ENCODE results near the gene PPP1R36.
"Not testable (repeated sequence)": the region's sequence is repeated elsewhere in the genome, so short reads cannot be mapped to it uniquely, and the experiment has no call there.

The PPP1R36 gene

DNA sequence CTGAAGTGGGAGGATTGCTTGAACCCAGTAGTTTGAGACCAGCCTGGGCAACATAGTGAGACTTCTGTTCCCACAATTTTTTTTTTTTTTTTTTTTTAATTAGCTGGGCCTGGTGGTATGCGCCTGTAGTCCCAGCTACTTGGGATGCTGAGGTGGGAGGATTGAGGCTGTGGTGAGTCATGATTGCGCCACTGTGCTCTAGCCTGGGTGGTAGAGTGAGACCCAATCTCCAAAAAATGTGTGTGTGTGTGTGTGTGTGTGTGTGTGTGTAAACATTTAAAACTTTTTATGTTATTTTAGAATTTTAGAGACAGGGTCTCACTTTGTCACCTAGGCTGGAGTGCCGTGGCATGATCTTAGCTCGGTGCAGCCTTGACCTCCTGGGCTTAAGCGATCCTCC lies 6.8 kb downstream of the PPP1R36 start:
- ChIA-PET CTCF (no interaction called here), POLR2A (no interaction called here)
- DNase-seq (ENCODE audit: extremely low spot score), result no peak
- TF ChIP-seq L3MBTL2 (conservative IDR thresholded peaks at IDR 0.05), result no peak
- no peak for TF ChIP-seq SUZ12 (IDR thresholded peaks at IDR 0.05)
- TF ChIP-seq LEF1 (IDR thresholded peaks at IDR 0.05; ENCODE audit: borderline replicate concordance), result no peak
- TF ChIP-seq NFRKB (IDR thresholded peaks at IDR 0.05), result no peak
- TF ChIP-seq FOXM1 (IDR thresholded peaks at IDR 0.05; ENCODE audit: borderline replicate concordance), result no peak
- TF ChIP-seq BHLHE40 (IDR thresholded peaks at IDR 0.05; ENCODE audit: borderline replicate concordance), result no peak
- TF ChIP-seq ELF4 (IDR thresholded peaks at IDR 0.05), result no peak

DNA sequence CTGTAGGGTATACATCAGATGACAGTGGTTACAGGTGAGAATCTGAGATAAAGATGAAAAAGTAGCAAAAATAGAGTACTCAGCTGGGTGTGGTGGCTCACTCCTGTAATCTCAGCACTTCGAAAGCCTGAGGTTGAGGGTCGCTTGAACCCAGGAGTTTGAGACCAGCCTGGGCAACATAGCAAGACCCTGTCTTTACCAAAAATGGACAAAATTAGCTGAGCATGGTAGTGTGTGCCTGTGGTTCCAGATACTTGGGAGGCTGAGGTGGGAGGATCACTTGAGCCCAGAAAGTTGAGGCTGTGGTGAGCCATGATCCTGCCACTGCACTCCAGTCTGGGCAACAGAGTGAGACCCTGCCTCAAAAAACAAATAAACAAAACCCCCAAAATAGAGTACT lies 8.5 kb downstream of the PPP1R36 start:
- DNase-seq (ENCODE audit: extremely low spot score); CTCF ChIA-PET; POLR2A ChIA-PET: not testable (repeated sequence)

DNA sequence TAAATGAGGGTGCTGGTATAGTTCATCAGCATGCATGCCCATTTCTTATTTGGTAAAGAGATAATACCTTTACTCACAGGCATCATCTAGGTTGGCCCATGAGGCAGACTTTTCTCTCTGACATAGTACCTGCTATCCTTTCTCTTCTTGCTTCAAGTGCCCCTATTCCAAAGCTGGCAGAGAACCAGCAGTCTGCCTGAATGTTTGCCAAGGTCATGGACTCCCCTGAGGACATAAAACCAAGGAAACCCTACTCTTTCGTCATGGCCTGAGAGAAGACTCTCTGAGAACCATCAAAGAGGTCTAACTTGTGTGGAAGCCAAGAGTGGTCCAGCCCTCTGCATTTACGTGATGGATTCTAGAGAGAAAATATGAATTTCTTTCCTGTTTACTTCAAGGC lies 11.9 kb downstream of the PPP1R36 start:
- TF ChIP-seq TARDBP (IDR thresholded peaks at IDR 0.05), result no peak
- TF ChIP-seq L3MBTL2 (conservative IDR thresholded peaks at IDR 0.05), result no peak
- TF ChIP-seq CTBP1 (IDR thresholded peaks at IDR 0.05; ENCODE audit: borderline replicate concordance), result no peak
- TF ChIP-seq FOXK2 (IDR thresholded peaks at IDR 0.05), result no peak
- TF ChIP-seq FOXM1 (IDR thresholded peaks at IDR 0.05; ENCODE audit: borderline replicate concordance), result no peak
- TF ChIP-seq, protein P1, sequence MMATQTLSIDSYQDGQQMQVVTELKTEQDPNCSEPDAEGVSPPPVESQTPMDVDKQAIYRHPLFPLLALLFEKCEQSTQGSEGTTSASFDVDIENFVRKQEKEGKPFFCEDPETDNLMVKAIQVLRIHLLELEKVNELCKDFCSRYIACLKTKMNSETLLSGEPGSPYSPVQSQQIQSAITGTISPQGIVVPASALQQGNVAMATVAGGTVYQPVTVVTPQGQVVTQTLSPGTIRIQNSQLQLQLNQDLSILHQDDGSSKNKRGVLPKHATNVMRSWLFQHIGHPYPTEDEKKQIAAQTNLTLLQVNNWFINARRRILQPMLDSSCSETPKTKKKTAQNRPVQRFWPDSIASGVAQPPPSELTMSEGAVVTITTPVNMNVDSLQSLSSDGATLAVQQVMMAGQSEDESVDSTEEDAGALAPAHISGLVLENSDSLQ (IDR thresholded peaks at IDR 0.05), result no peak
- no peak for TF ChIP-seq HDGF (IDR thresholded peaks at IDR 0.05; ENCODE audit: borderline replicate concordance)
- TF ChIP-seq BHLHE40 (IDR thresholded peaks at IDR 0.05; ENCODE audit: borderline replicate concordance), result no peak
- no peak for TF ChIP-seq NFRKB (IDR thresholded peaks at IDR 0.05)
- no peak for TF ChIP-seq ARNT (IDR thresholded peaks at IDR 0.05)
- no peak for TF ChIP-seq FOXA1 (IDR thresholded peaks at IDR 0.05)
- TF ChIP-seq SUZ12 (IDR thresholded peaks at IDR 0.05), result no peak
- TF ChIP-seq ZNF384 (IDR thresholded peaks at IDR 0.05), result no peak
- TF ChIP-seq SP1 (IDR thresholded peaks at IDR 0.05), result no peak
- TF ChIP-seq LEF1 (IDR thresholded peaks at IDR 0.05; ENCODE audit: borderline replicate concordance), result no peak
- TF ChIP-seq ELF4 (IDR thresholded peaks at IDR 0.05), result no peak

DNA sequence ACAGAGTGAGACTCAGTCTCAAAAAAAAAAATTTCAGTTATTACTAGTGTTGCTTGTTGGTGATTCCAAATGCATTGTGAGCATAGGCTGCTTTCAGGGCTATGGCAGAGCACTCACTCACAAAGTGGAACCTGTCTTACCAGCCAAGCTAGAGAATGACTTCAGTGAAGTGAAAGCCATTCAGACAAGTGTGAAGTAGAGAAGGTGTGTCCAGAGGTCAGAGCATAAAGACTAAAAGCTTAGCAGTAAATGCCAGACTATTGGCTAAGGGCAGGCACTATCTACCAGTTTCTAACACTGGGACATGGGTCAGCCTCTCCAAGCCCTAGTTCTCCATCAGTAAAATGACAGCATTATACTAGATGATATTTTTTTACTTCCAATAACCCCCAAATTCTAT lies 12.7 kb downstream of the PPP1R36 start:
- ChIA-PET CTCF (no interaction called here), POLR2A (interaction anchor here (0.6 kb wide), 1 partner anchor 19 kb away, joined by 3 read pairs; no protein-coding TSS in a partner anchor)
- TF ChIP-seq LEF1 (IDR thresholded peaks at IDR 0.05; ENCODE audit: borderline replicate concordance), result no peak
- DNase-seq (ENCODE audit: extremely low spot score), result no peak

More for the DNA sequence above, 11.9 kb downstream of the PPP1R36 start:
- DNase-seq (ENCODE audit: extremely low spot score), result no peak
- ChIA-PET CTCF (no interaction called here), POLR2A (no interaction called here)

DNA sequence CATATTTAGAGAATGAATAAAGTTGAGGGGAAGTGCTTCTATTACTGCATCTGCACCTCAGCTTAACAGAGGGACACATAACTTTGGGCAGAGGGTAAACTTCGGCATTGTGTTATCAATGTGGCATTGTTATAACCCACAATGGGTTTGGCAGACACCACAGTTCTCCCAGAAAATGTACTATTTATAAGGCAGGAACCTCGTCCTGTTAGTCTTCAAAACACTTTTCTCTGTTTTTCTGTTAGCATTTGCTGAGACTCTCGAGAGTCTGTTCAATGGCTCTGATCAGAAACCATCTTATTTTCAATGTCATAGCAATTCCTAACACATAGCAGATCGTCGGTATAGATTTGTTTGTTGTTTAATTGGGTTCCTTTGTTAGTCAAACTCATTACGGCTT lies 13.9 kb downstream of the PPP1R36 start:
- ChIA-PET POLR2A (no interaction called here), CTCF (interaction anchor here (0.6 kb wide), 1 partner anchor 53 kb away, joined by 3 read pairs; no protein-coding TSS in a partner anchor)
- no peak for DNase-seq (ENCODE audit: extremely low spot score)
- TF ChIP-seq SUZ12 (IDR thresholded peaks at IDR 0.05) (no peak), ARNT (IDR thresholded peaks at IDR 0.05) (no peak), FOXK2 (IDR thresholded peaks at IDR 0.05) (no peak), FOXM1 (IDR thresholded peaks at IDR 0.05; ENCODE audit: borderline replicate concordance) (no peak), NFRKB (IDR thresholded peaks at IDR 0.05) (no peak), CTBP1 (IDR thresholded peaks at IDR 0.05; ENCODE audit: borderline replicate concordance) (no peak), ZNF384 (IDR thresholded peaks at IDR 0.05) (no peak), TARDBP (IDR thresholded peaks at IDR 0.05) (no peak)
- TF ChIP-seq, protein P1 (IDR thresholded peaks at IDR 0.05), result no peak

DNA sequence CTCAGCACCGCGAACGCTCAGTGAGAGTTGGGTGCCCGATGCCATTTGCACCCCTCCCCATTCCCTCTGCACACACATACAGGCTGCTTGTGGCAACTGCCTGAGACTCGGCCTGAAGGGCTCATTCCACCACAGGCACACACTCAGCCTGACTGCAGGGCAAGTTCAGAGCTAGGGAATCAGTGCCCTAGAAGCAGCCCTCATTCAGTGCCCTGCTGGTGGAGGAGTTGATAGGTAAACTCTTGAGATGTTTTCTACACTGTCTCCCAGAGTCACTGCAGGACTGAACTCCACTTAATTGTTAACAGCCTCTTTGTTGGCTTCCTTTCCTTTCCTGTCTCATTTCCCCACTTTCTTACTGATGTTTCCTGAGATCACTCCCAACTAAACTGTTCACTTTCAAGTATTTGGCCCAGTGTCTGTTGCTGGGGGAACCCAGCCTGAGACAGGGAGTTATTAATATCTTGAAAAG lies 16.9 kb downstream of the PPP1R36 start:
- TF ChIP-seq HDGF (IDR thresholded peaks at IDR 0.05; ENCODE audit: borderline replicate concordance), result no peak
- TF ChIP-seq ARNT (IDR thresholded peaks at IDR 0.05), result no peak
- no peak for TF ChIP-seq CTBP1 (IDR thresholded peaks at IDR 0.05; ENCODE audit: borderline replicate concordance)
- no peak for TF ChIP-seq ELF4 (IDR thresholded peaks at IDR 0.05)
- TF ChIP-seq SP1 (IDR thresholded peaks at IDR 0.05), result no peak
- ChIA-PET POLR2A (no interaction called here), CTCF (no interaction called here)
- no peak for DNase-seq (ENCODE audit: extremely low spot score)

DNA sequence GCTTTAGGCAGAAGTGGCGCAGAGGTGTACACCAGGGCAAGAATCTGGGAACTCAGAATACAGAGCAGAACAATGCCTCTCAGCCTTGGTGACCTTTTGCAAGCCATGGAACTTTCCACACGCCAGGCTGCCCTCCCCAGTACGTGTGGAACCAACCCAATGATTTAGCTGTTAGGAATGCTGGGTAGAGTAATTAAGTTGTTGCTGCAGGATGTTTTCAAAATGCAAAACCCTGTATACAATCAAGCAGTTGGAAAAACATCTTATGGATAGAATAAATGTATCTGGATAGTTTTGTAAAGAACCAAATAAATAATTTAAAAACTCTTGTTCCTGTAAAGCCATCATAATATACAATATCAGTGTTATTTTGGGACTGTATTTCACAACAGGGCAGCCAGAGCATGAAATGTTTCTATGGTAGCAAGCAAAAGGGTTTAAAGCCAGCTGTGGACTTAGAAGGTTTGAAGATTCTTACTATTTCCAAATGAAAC lies 19.4 kb downstream of the PPP1R36 start:
- POLR2A ChIA-PET, result no interaction called here
- no peak for TF ChIP-seq L3MBTL2 (conservative IDR thresholded peaks at IDR 0.05)
- TF ChIP-seq, protein P1 (IDR thresholded peaks at IDR 0.05), result no peak
- TF ChIP-seq SUZ12 (IDR thresholded peaks at IDR 0.05), result no peak
- no peak for TF ChIP-seq FOXM1 (IDR thresholded peaks at IDR 0.05; ENCODE audit: borderline replicate concordance)
- no peak for TF ChIP-seq ZNF384 (IDR thresholded peaks at IDR 0.05)
- TF ChIP-seq FOXK2 (IDR thresholded peaks at IDR 0.05), result no peak
- no peak for TF ChIP-seq HDGF (IDR thresholded peaks at IDR 0.05; ENCODE audit: borderline replicate concordance)
- TF ChIP-seq SP1 (IDR thresholded peaks at IDR 0.05), result no peak
- TF ChIP-seq LEF1 (IDR thresholded peaks at IDR 0.05; ENCODE audit: borderline replicate concordance), result no peak
- no peak for TF ChIP-seq TARDBP (IDR thresholded peaks at IDR 0.05)
- no peak for TF ChIP-seq NFRKB (IDR thresholded peaks at IDR 0.05)
- no peak for TF ChIP-seq CTBP1 (IDR thresholded peaks at IDR 0.05; ENCODE audit: borderline replicate concordance)
- no peak for TF ChIP-seq BHLHE40 (IDR thresholded peaks at IDR 0.05; ENCODE audit: borderline replicate concordance)
- no peak for TF ChIP-seq ARNT (IDR thresholded peaks at IDR 0.05)
- TF ChIP-seq FOXA1 (IDR thresholded peaks at IDR 0.05), result no peak
- TF ChIP-seq ELF4 (IDR thresholded peaks at IDR 0.05), result no peak
- CTCF ChIA-PET, result no interaction called here
- no peak for DNase-seq (ENCODE audit: extremely low spot score)

DNA sequence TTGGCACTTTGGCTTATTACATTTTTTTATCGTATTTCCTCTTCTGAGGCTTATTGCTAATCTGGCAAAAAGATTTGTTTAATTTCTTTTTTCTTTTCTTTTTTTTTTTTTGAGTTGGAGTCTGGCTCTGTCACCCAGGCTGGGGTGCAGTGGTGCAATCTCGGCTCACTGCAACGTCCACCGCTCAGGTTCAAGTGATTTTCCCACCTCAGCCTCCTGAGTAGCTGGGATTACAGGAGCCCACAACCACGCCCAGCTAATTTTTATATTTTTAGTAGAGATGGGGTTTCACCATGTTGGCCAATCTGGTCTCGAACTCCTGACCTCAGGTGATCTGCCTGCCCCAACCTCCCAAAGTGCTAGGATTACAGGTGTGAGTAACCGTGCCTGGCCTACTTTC lies 19.9 kb downstream of the PPP1R36 start:
- POLR2A ChIA-PET; CTCF ChIA-PET; DNase-seq (ENCODE audit: extremely low spot score): not testable (repeated sequence)

Data from HEK293T (cell line).